ENCODE data around the gene HBS1L.

HBS1L gene

DNA sequence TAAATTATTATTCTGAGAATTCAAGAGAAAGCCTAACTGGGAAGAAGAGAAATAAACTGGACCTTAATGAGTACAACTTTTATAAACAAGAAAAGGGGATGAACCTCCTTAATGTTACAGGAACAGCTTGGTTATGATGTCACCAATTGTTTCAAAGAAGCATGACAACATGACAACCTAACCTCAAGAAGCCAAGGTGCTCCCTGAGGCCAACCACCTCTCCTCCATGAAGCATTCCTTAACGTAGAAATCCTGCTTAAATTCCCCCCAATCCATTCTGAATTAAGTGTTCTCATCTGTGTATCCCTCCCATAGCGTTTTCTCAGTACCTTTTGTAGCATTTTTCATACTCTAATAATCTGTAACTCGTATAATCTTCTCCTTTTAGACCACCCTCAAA, 1.7 kb downstream of the HBS1L start:
- no peak for TF ChIP-seq YY1 (IDR thresholded peaks at IDR 0.05; ENCODE audit: insufficient read depth, insufficient read length)
- TF ChIP-seq SUZ12 (IDR thresholded peaks at IDR 0.05; ENCODE audit: extremely low read depth, insufficient read depth, insufficient read length), result no peak
- no peak for TF ChIP-seq ZNF274 (IDR thresholded peaks at IDR 0.05; ENCODE audit: low read depth, low read length)
- DNase-seq (ENCODE audit: low read depth, low spot score), result no peak
- Histone ChIP-seq H3K27me3 (ENCODE audit: insufficient read depth, insufficient read length) (no peaks in the 10 kb centered on the region), H3K9me3 (ENCODE audit: insufficient read depth, low read length) (no peaks in the 10 kb centered on the region), H3K36me3 (ENCODE audit: insufficient read depth, insufficient read length, low read length) (peaks cover 19% of the 10 kb centered on the region), H3K9ac (ENCODE audit: insufficient read length, low read depth) (no peak overlapping the region), H3K4me1 (ENCODE audit: insufficient read depth, insufficient read length) (no peaks in the 10 kb centered on the region), H3K4me3 (ENCODE audit: insufficient read length, low read depth) (no peak overlapping the region)

DNA sequence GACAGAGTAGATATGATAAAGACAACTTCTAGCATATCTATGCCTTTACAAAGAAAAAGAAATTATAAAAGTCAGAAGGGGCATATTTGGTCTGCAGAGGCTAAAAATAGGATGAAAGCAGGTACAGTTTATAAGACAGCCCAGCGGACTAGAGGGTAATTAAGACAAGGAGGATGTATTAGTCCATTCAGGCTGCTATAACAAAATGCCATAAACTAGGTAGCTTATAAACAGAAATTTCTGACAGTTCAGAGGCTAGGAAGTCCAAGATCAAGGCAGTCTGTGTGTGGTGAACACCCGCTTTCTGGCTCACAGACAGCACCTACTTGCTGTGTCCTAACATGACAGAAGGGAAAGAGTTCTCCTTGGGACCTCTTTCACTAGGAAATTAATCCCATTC, 5.7 kb downstream of the HBS1L start:
- no peak overlapping the region for H3K9ac ChIP-seq (ENCODE audit: insufficient read length, low read depth)
- H3K9me3 ChIP-seq (ENCODE audit: insufficient read depth, low read length), result no peaks in the 10 kb centered on the region
- no peak for DNase-seq (ENCODE audit: low read depth, low spot score)
- H3K36me3 ChIP-seq (ENCODE audit: insufficient read depth, insufficient read length, low read length), result peaks cover 24% of the 10 kb centered on the region
- no peaks in the 10 kb centered on the region for H3K27me3 ChIP-seq (ENCODE audit: insufficient read depth, insufficient read length)
- H3K4me1 ChIP-seq (ENCODE audit: insufficient read depth, insufficient read length), result no peaks in the 10 kb centered on the region
- no peak overlapping the region for H3K4me3 ChIP-seq (ENCODE audit: insufficient read length, low read depth)
- TF ChIP-seq SUZ12 (IDR thresholded peaks at IDR 0.05; ENCODE audit: extremely low read depth, insufficient read depth, insufficient read length) (no peak), YY1 (IDR thresholded peaks at IDR 0.05; ENCODE audit: insufficient read depth, insufficient read length) (no peak)

DNA sequence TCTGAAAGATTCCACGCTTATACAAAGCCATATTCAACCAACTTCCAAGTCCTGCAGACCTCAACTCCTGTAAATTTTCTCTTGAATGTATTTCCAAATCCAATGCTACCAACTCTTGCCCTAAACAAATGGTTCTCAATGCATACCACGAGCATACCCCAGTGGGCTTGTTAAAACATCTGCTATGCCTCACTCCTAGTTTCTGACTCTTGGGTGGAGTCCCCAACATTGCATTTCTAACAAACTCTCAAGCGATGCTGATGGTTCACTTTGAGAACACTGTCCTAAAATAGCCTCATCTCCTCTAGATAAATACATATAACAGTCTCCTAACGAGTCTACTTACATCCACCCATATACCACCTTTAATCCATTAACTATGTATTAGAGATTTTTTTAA, 7.3 kb downstream of the HBS1L start:
- Histone ChIP-seq H3K4me1 (ENCODE audit: insufficient read depth, insufficient read length) (no peaks in the 10 kb centered on the region), H3K9me3 (ENCODE audit: insufficient read depth, low read length) (no peaks in the 10 kb centered on the region), H3K27me3 (ENCODE audit: insufficient read depth, insufficient read length) (no peaks in the 10 kb centered on the region), H3K9ac (ENCODE audit: insufficient read length, low read depth) (no peak overlapping the region), H3K4me3 (ENCODE audit: insufficient read length, low read depth) (no peak overlapping the region), H3K36me3 (ENCODE audit: insufficient read depth, insufficient read length, low read length) (peaks cover 24% of the 10 kb centered on the region)
- DNase-seq (ENCODE audit: low read depth, low spot score), result no peak
- TF ChIP-seq ZNF274 (IDR thresholded peaks at IDR 0.05; ENCODE audit: low read depth, low read length) (no peak), YY1 (IDR thresholded peaks at IDR 0.05; ENCODE audit: insufficient read depth, insufficient read length) (no peak), SUZ12 (IDR thresholded peaks at IDR 0.05; ENCODE audit: extremely low read depth, insufficient read depth, insufficient read length) (no peak)

DNA sequence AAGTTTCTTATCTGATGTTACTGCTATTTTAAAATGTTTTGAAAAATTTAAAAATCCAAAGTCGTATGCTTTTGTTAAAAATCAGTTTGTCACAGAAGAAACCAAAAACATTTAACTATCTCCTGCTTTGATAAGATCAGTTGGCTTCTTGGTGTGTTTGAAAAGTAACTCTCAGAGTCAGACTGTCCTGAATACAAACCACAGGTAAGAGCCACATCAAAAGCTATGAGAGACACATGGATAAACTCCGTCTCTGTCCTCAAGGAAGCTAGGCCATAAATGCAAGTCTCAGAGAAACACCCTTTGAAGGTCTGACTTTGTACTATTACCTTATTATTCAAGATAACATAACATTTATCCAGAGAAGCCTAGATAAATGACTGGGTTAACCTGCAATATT, 7.7 kb downstream of the HBS1L start:
- no peak for DNase-seq (ENCODE audit: low read depth, low spot score)
- TF ChIP-seq SUZ12 (IDR thresholded peaks at IDR 0.05; ENCODE audit: extremely low read depth, insufficient read depth, insufficient read length), result no peak
- no peak for TF ChIP-seq ZNF274 (IDR thresholded peaks at IDR 0.05; ENCODE audit: low read depth, low read length)
- no peak for TF ChIP-seq YY1 (IDR thresholded peaks at IDR 0.05; ENCODE audit: insufficient read depth, insufficient read length)
- H3K4me1 ChIP-seq (ENCODE audit: insufficient read depth, insufficient read length), result no peaks in the 10 kb centered on the region
- H3K27me3 ChIP-seq (ENCODE audit: insufficient read depth, insufficient read length), result no peaks in the 10 kb centered on the region
- H3K9ac ChIP-seq (ENCODE audit: insufficient read length, low read depth), result no peak overlapping the region
- H3K9me3 ChIP-seq (ENCODE audit: insufficient read depth, low read length), result no peaks in the 10 kb centered on the region
- no peak overlapping the region for H3K4me3 ChIP-seq (ENCODE audit: insufficient read length, low read depth)
- H3K36me3 ChIP-seq (ENCODE audit: insufficient read depth, insufficient read length, low read length), result peaks cover 25% of the 10 kb centered on the region

DNA sequence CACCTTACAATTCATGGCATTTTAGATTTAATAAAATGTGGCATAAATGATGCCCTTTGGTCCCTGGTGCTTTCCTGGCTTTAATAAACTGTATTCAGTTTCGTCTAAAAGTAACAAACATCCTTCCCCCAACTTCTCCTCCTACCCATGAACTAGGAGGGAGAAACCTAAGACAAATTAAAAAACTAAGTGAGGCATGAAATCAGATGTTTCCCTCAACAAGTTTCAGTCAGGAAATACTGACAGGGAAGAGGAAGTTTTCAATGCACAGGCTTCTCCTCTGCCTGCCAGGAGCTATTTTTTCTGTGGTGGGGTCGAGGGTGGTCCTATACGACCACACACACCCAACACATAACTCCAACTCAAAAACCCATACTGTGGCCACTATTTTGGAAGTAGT, 10.0 kb downstream of the HBS1L start:
- TF ChIP-seq YY1 (IDR thresholded peaks at IDR 0.05; ENCODE audit: insufficient read depth, insufficient read length) (no peak), ZNF274 (IDR thresholded peaks at IDR 0.05; ENCODE audit: low read depth, low read length) (no peak), SUZ12 (IDR thresholded peaks at IDR 0.05; ENCODE audit: extremely low read depth, insufficient read depth, insufficient read length) (no peak)
- no peak for DNase-seq (ENCODE audit: low read depth, low spot score)
- no peaks in the 10 kb centered on the region for H3K9me3 ChIP-seq (ENCODE audit: insufficient read depth, low read length)
- H3K27me3 ChIP-seq (ENCODE audit: insufficient read depth, insufficient read length), result no peaks in the 10 kb centered on the region
- H3K9ac ChIP-seq (ENCODE audit: insufficient read length, low read depth), result no peak overlapping the region
- H3K4me1 ChIP-seq (ENCODE audit: insufficient read depth, insufficient read length), result no peaks in the 10 kb centered on the region
- H3K4me3 ChIP-seq (ENCODE audit: insufficient read length, low read depth), result no peak overlapping the region
- H3K36me3 ChIP-seq (ENCODE audit: insufficient read depth, insufficient read length, low read length), result peaks cover 24% of the 10 kb centered on the region

DNA sequence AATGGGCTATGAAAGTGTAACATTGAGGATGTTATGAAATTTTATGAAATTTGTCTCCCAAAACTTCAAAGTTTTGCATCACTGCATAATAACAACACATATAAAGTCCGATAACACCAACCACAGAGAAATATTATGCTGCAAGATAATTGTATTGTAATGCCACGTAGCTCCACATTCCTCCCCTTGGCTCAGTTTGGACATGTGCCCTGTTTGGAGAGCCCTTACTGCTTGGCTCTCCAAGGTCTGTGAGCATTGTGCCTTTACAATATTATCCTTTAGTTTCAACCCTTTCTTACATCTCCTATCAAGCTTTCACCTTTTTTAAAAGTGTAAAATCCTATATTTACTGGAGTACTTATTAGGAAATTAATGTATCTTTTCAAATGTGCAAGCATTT, 10.8 kb downstream of the HBS1L start:
- H3K9ac ChIP-seq (ENCODE audit: insufficient read length, low read depth), result no peak overlapping the region

DNA sequence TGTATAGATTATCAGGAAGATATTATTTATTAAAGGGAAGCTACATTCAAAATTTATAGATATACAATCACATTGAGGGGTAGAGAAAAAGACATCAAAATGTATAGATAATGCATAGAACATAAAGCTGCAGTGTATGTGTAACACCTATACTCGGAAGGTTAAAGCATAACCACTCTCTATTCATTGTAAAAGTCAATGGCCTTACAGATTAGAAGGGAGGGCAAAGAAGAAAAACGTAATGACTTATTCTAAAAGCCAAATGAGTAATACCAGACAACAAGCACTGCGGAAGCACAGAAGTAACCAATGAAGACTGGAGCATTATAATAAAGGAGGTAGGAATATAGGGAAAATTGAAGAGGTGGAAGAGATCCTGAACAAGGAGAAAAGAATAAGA, 11.3 kb downstream of the HBS1L start:
- no peak for DNase-seq (ENCODE audit: low read depth, low spot score)
- H3K4me1 ChIP-seq (ENCODE audit: insufficient read depth, insufficient read length), result no peaks in the 10 kb centered on the region
- TF ChIP-seq YY1 (IDR thresholded peaks at IDR 0.05; ENCODE audit: insufficient read depth, insufficient read length), result no peak
- no peak for TF ChIP-seq SUZ12 (IDR thresholded peaks at IDR 0.05; ENCODE audit: extremely low read depth, insufficient read depth, insufficient read length)
- no peak for TF ChIP-seq ZNF274 (IDR thresholded peaks at IDR 0.05; ENCODE audit: low read depth, low read length)
- no peak overlapping the region for H3K4me3 ChIP-seq (ENCODE audit: insufficient read length, low read depth)
- no peak overlapping the region for H3K9ac ChIP-seq (ENCODE audit: insufficient read length, low read depth)
- H3K9me3 ChIP-seq (ENCODE audit: insufficient read depth, low read length), result no peaks in the 10 kb centered on the region
- no peaks in the 10 kb centered on the region for H3K27me3 ChIP-seq (ENCODE audit: insufficient read depth, insufficient read length)
- H3K36me3 ChIP-seq (ENCODE audit: insufficient read depth, insufficient read length, low read length), result peaks cover 25% of the 10 kb centered on the region

More for the DNA sequence above, 10.8 kb downstream of the HBS1L start:
- no peaks in the 10 kb centered on the region for H3K9me3 ChIP-seq (ENCODE audit: insufficient read depth, low read length)
- peaks cover 26% of the 10 kb centered on the region for H3K36me3 ChIP-seq (ENCODE audit: insufficient read depth, insufficient read length, low read length)
- H3K4me3 ChIP-seq (ENCODE audit: insufficient read length, low read depth), result no peak overlapping the region
- H3K4me1 ChIP-seq (ENCODE audit: insufficient read depth, insufficient read length), result no peaks in the 10 kb centered on the region
- TF ChIP-seq SUZ12 (IDR thresholded peaks at IDR 0.05; ENCODE audit: extremely low read depth, insufficient read depth, insufficient read length) (no peak), ZNF274 (IDR thresholded peaks at IDR 0.05; ENCODE audit: low read depth, low read length) (no peak), YY1 (IDR thresholded peaks at IDR 0.05; ENCODE audit: insufficient read depth, insufficient read length) (no peak)
- no peaks in the 10 kb centered on the region for H3K27me3 ChIP-seq (ENCODE audit: insufficient read depth, insufficient read length)
- no peak for DNase-seq (ENCODE audit: low read depth, low spot score)

DNA sequence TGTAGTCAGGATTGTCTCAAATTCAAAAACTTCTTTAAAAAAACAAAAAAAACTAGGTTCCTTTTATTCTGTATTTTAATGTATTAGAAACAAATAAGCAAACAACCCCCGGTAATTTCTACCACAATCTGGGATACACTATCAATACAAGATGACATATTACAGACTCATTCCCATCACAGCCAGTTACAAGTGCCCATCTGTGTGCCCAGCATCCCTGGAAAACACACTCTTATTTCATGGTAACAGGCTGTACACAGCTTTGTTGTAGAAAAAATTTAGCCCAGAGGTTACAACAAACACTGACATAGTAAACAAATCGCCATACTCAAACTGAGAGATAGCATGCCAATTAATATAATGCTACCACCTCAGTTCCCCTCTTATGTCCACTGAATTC, 16.3 kb downstream of the HBS1L start:
- H3K27me3 ChIP-seq (ENCODE audit: insufficient read depth, insufficient read length), result no peaks in the 10 kb centered on the region
- no peaks in the 10 kb centered on the region for H3K4me1 ChIP-seq (ENCODE audit: insufficient read depth, insufficient read length)
- H3K9me3 ChIP-seq (ENCODE audit: insufficient read depth, low read length), result no peaks in the 10 kb centered on the region
- no peak for DNase-seq (ENCODE audit: low read depth, low spot score)
- peaks cover 43% of the 10 kb centered on the region for H3K36me3 ChIP-seq (ENCODE audit: insufficient read depth, insufficient read length, low read length)
- H3K4me3 ChIP-seq (ENCODE audit: insufficient read length, low read depth), result no peak overlapping the region
- no peak for TF ChIP-seq YY1 (IDR thresholded peaks at IDR 0.05; ENCODE audit: insufficient read depth, insufficient read length)
- TF ChIP-seq SUZ12 (IDR thresholded peaks at IDR 0.05; ENCODE audit: extremely low read depth, insufficient read depth, insufficient read length), result no peak
- no peak for TF ChIP-seq ZNF274 (IDR thresholded peaks at IDR 0.05; ENCODE audit: low read depth, low read length)
- H3K9ac ChIP-seq (ENCODE audit: insufficient read length, low read depth), result no peak overlapping the region
